A673 (cell line): ENCODE data around the gene THRB. TPM values are rescaled to one million over a fixed set of nuclear protein-coding genes. Genes with fewer than 3 reads are reported as not detected.

ENCODE experiments used
- BruUV-seq: library from RNA; stranded (reverse); fragments of 400-500 nt; replicated peaks from 2 replicates; lab custom pipeline; 2021; lab: Mats Ljungman, UMichigan
- CTCF ChIA-PET: fragments of 300-600 bp; sonication (Branson Sonifier 250); formaldehyde crosslinking; loops from one replicate; lab custom pipeline; 2022; ENCODE audit warnings: antibody characterized with exemption; lab: Charles Lee
- POLR2A ChIA-PET: fragments of 300-600 bp; sonication (Branson Sonifier 250); formaldehyde crosslinking; loops from one replicate; lab custom pipeline; 2022; ENCODE audit warnings: antibody characterized with exemption; ENCODE audit not compliant: low non-redundant PET; lab: Charles Lee
- DNase-seq: peaks from one replicate; pipeline ENCODE4 v3.0.0-alpha.2; 2015; ENCODE audit warnings: low spot score
- H3K27ac ChIP-seq: fragments of 200-600 bp; sonication (generic); 2 replicates; pipeline ENCODE4 v1.5.1; 2016; ENCODE audit warnings: mixed run types, low read depth, mild to moderate bottlenecking, mixed read lengths, antibody characterized with exemption, low read length; ENCODE audit not compliant: poor library complexity, severe bottlenecking
- H3K27me3 ChIP-seq: fragments of 200-600 bp; sonication (generic); replicated peaks from 2 replicates; pipeline ENCODE4 v1.6.1; 2017; ENCODE audit warnings: mixed run types, low read depth, mild to moderate bottlenecking, mixed read lengths, antibody characterized with exemption, low read length; ENCODE audit not compliant: insufficient read depth, poor library complexity
- H3K36me3 ChIP-seq: fragments of 200-600 bp; sonication (generic); 2 replicates; pipeline ENCODE4 v1.6.1; 2016; ENCODE audit warnings: mixed run types, mild to moderate bottlenecking, mixed read lengths, antibody characterized with exemption, low read length; ENCODE audit not compliant: insufficient read depth, poor library complexity, severe bottlenecking
- H3K4me1 ChIP-seq: fragments of 200-600 bp; sonication (generic); 2 replicates; pipeline ENCODE4 v1.6.1; 2017; ENCODE audit warnings: mixed run types, mild to moderate bottlenecking, mixed read lengths, antibody characterized with exemption, low read length; ENCODE audit not compliant: insufficient read depth, poor library complexity, severe bottlenecking
- H3K4me3 ChIP-seq: fragments of 200-600 bp; sonication (generic); 2 replicates; pipeline ENCODE4 v1.5.1; 2016; ENCODE audit warnings: low read depth, mixed run types, mild to moderate bottlenecking, mixed read lengths, low read length; ENCODE audit not compliant: poor library complexity, severe bottlenecking
- H3K9me3 ChIP-seq: fragments of 200-600 bp; sonication (generic); 2 replicates; pipeline ENCODE4 v1.6.1; 2016; ENCODE audit warnings: mixed run types, low read depth, mild to moderate bottlenecking, mixed read lengths, antibody characterized with exemption, low read length; ENCODE audit not compliant: poor library complexity, severe bottlenecking
- CTCF ChIP-seq: fragments of 300-800, 200-600 bp; sonication (generic); conservative IDR thresholded peaks from 2 replicates; pipeline ENCODE4 v1.5.1; 2017; ENCODE audit warnings: low read depth, mild to moderate bottlenecking, antibody characterized with exemption, low read length, moderate library complexity, mixed read lengths
- EZH2 ChIP-seq: fragments of 200-600 bp; sonication (generic); IDR thresholded peaks from 2 replicates; pipeline ENCODE4 v1.6.1; 2017; ENCODE audit warnings: borderline replicate concordance, low read depth, mild to moderate bottlenecking, mixed read lengths, antibody characterized with exemption, low read length; ENCODE audit not compliant: poor library complexity, severe bottlenecking
- intact Hi-C: fragments of 100-400 bp; cut with micrococcal nuclease; formaldehyde crosslinking; loops from one replicate; pipeline ENCODE4 v1.10.0; 2022; ENCODE audit not compliant: unreplicated experiment
- total RNA-seq: library from RNA; stranded (reverse); gene quantifications from 2 replicates; pipeline ENCODE4 v1.2.3, GENCODE V29; 2021

THRB gene
- total RNA-seq, 1 experiment from 2014 or later = 0.11 TPM

GRCh38 chr3:24311881-24312280 is 182.8 kb downstream of the THRB start:
- DNase-seq = no peak
- no peak overlapping the region for H3K4me3 ChIP-seq
- POLR2A ChIA-PET = no interaction called here
- H3K4me1 ChIP-seq = no peaks in the 10 kb centered on the region
- no peak for TF ChIP-seq EZH2
- TF ChIP-seq CTCF = no peak
- intact Hi-C loops = no loop called here
- H3K36me3 ChIP-seq = no peaks in the 10 kb centered on the region
- H3K9me3 ChIP-seq = no peaks in the 10 kb centered on the region
- peaks cover 5% of the 10 kb centered on the region for H3K27me3 ChIP-seq
- no peak overlapping the region for H3K27ac ChIP-seq
- CTCF ChIA-PET = no interaction called here
- no TSS peak for BruUV-seq

GRCh38 chr3:24310887-24311286 is 183.8 kb downstream of the THRB start:
- Histone ChIP-seq H3K4me1 (no peaks in the 10 kb centered on the region), H3K4me3 (no peak overlapping the region), H3K9me3 (no peaks in the 10 kb centered on the region), H3K27ac (no peak overlapping the region), H3K27me3 (peaks cover 5% of the 10 kb centered on the region), H3K36me3 (no peaks in the 10 kb centered on the region)
- intact Hi-C loops = no loop called here
- DNase-seq = no peak
- BruUV-seq = no TSS peak
- ChIA-PET CTCF (no interaction called here), POLR2A (no interaction called here)
- no peak for TF ChIP-seq EZH2
- no peak for TF ChIP-seq CTCF

- H3K27me3 ChIP-seq = no peaks in the 10 kb centered on the region
- DNase-seq = no peak
- H3K9me3 ChIP-seq = no peaks in the 10 kb centered on the region
- CTCF ChIA-PET = no interaction called here
- TF ChIP-seq CTCF (no peak), EZH2 (no peak)
- intact Hi-C loops = no loop called here
- no peak overlapping the region for H3K4me3 ChIP-seq
- H3K36me3 ChIP-seq = no peaks in the 10 kb centered on the region
- H3K4me1 ChIP-seq = peaks cover 4% of the 10 kb centered on the region
- POLR2A ChIA-PET = no interaction called here
- BruUV-seq = no TSS peak
- no peak overlapping the region for H3K27ac ChIP-seq
Measured at GRCh38 chr3:24306518-24306917, 188.1 kb downstream of the THRB start.
